ENCODE results near the gene RTRAF. TPM values are rescaled to one million over a fixed set of nuclear protein-coding genes. Genes with fewer than 3 reads are reported as not detected.

The RTRAF gene
- polyA plus RNA-seq, 4 donors, result 250 to 325 (median 280) TPM

GRCh38 chr14:51993285-51993920, 4.1 kb downstream of the RTRAF start:
- DNase-seq (ENCODE audit: low read depth in 4 of 4, low spot score in 3 of 4), result no peak

GRCh38 chr14:51996148-51996746, 6.9 kb downstream of the RTRAF start:
- no peak for DNase-seq (ENCODE audit: low read depth in 4 of 4, low spot score in 3 of 4)

GRCh38 chr14:51998348-51998747, 9.0 kb downstream of the RTRAF start:
- no peak for DNase-seq (ENCODE audit: low read depth in 4 of 4, low spot score in 3 of 4)

- DNase-seq (ENCODE audit: low read depth in 4 of 4, low spot score in 3 of 4), result no peak
Observed at GRCh38 chr14:51999084-51999483, 9.7 kb downstream of the RTRAF start.

- no peak for DNase-seq (ENCODE audit: low read depth in 4 of 4, low spot score in 3 of 4)
Observed at GRCh38 chr14:52000019-52000582, 10.8 kb downstream of the RTRAF start.

- no peak for DNase-seq (ENCODE audit: low read depth in 4 of 4, low spot score in 3 of 4)
Observed at GRCh38 chr14:52000696-52001095, 11.3 kb downstream of the RTRAF start.

- no peak for DNase-seq (ENCODE audit: low read depth in 4 of 4, low spot score in 3 of 4)
Observed at GRCh38 chr14:52002542-52002941, 13.2 kb downstream of the RTRAF start.

GRCh38 chr14:52003324-52003723, 14.0 kb downstream of the RTRAF start:
- no peak for DNase-seq (ENCODE audit: low read depth in 4 of 4, low spot score in 3 of 4)

- DNase-seq (ENCODE audit: low read depth in 4 of 4, low spot score in 3 of 4), result no peak
Observed at GRCh38 chr14:52005625-52006024, 16.3 kb downstream of the RTRAF start.

- no peak for DNase-seq (ENCODE audit: low read depth in 4 of 4, low spot score in 3 of 4)
Observed at GRCh38 chr14:52006361-52006760, 17.0 kb downstream of the RTRAF start.

- DNase-seq (ENCODE audit: low read depth in 4 of 4, low spot score in 3 of 4), result no peak
Observed at GRCh38 chr14:52007211-52007610, 17.9 kb downstream of the RTRAF start.

GRCh38 chr14:52007637-52008036, 18.3 kb downstream of the RTRAF start:
- no peak for DNase-seq (ENCODE audit: low read depth in 4 of 4, low spot score in 3 of 4)

- no peak for DNase-seq (ENCODE audit: low read depth in 4 of 4, low spot score in 3 of 4)
Observed at GRCh38 chr14:52008136-52008535, 18.8 kb downstream of the RTRAF start.

- DNase-seq (ENCODE audit: low read depth in 4 of 4, low spot score in 3 of 4), result no peak
Observed at GRCh38 chr14:52010173-52010693, 20.9 kb downstream of the RTRAF start.

GRCh38 chr14:52011523-52011922, 22.2 kb downstream of the RTRAF start:
- DNase-seq (ENCODE audit: low read depth in 4 of 4, low spot score in 3 of 4), result no peak

GRCh38 chr14:52012635-52013034, 23.3 kb downstream of the RTRAF start:
- no peak for DNase-seq (ENCODE audit: low read depth in 4 of 4, low spot score in 3 of 4)

GRCh38 chr14:52013984-52014600, 24.7 kb downstream of the RTRAF start:
- DNase-seq (ENCODE audit: low read depth in 4 of 4, low spot score in 3 of 4), result no peak

- no peak for DNase-seq (ENCODE audit: low read depth in 4 of 4, low spot score in 3 of 4)
Observed at GRCh38 chr14:52014601-52015267, 25.4 kb downstream of the RTRAF start.

- no peak for DNase-seq (ENCODE audit: low read depth in 4 of 4, low spot score in 3 of 4)
Observed at GRCh38 chr14:52015411-52016030, 26.2 kb downstream of the RTRAF start.

GRCh38 chr14:52018252-52018651, 28.9 kb downstream of the RTRAF start:
- no peak for DNase-seq (ENCODE audit: low read depth in 4 of 4, low spot score in 3 of 4)

- DNase-seq (ENCODE audit: low read depth in 4 of 4, low spot score in 3 of 4), result no peak
Observed at GRCh38 chr14:52018970-52019369, 29.6 kb downstream of the RTRAF start.
